SU-DHL-6 (cell line): ENCODE data around the gene PPP1R13L.

Experiments
- EZH2phosphoT487 ChIP-seq: fragments of 200-600 bp; sonication (generic), shearing (Covaris generic); conservative IDR thresholded peaks from 2 replicates; pipeline ENCODE4 v1.6.1; 2018; ENCODE audit warnings: mild to moderate bottlenecking, antibody characterized with exemption, low read length, moderate library complexity, mixed read lengths
- TF ChIP-seq, protein P1 (sequence below): fragments of 200-600 bp; sonication (generic); IDR thresholded peaks from one replicate; pipeline ENCODE4 v1.5.1; 2017; ENCODE audit warnings: antibody characterized with exemption, mild to moderate bottlenecking, low read length, moderate library complexity; ENCODE audit not compliant: insufficient read depth, poor library complexity, severe bottlenecking

DNA sequence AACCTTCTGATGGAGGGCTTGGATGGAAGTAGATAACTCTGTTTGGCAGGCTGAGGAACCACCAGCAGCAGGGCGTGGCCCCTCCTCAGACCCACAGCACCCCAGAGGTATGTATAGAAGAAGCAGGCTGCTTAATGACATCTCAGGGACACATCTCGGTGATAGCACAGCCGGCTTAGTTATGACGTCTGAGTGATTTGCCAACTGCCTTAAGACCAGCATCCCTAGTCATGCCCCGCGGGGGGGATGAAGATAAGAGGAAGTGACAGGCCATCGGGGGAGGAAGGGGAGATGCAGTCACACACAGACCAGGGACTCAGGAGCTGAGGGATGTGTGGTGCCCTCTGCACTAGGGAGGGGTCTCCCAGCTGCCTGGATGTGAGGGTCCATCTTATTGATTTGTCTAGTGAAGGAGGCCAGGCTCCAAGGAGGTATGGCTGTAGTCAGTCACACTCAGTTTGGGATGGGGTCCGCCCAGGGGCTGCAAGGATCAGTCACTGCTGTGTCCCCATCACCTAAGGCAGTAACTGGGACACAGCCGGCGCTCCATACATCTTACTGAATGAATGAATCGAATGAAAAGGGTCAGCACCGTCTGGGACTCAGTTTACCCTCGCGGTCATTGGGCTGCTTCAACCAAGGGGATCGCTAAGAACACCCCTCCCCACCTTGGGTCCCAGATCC, 38.1 kb upstream of the PPP1R13L start:
- TF ChIP-seq, protein P1, sequence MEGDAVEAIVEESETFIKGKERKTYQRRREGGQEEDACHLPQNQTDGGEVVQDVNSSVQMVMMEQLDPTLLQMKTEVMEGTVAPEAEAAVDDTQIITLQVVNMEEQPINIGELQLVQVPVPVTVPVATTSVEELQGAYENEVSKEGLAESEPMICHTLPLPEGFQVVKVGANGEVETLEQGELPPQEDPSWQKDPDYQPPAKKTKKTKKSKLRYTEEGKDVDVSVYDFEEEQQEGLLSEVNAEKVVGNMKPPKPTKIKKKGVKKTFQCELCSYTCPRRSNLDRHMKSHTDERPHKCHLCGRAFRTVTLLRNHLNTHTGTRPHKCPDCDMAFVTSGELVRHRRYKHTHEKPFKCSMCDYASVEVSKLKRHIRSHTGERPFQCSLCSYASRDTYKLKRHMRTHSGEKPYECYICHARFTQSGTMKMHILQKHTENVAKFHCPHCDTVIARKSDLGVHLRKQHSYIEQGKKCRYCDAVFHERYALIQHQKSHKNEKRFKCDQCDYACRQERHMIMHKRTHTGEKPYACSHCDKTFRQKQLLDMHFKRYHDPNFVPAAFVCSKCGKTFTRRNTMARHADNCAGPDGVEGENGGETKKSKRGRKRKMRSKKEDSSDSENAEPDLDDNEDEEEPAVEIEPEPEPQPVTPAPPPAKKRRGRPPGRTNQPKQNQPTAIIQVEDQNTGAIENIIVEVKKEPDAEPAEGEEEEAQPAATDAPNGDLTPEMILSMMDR, result no peak
- no peak for TF ChIP-seq EZH2phosphoT487
